Neutrophil (primary cell): Measurements from ENCODE around the gene MYOM3.
"Not testable (repeated sequence)": the region's sequence is repeated elsewhere in the genome, so short reads cannot be mapped to it uniquely, and the experiment has no call there.

Source experiments
- H3K27ac ChIP-seq: fragments of 200-600 bp; sonication (generic); 2 replicates; pipeline ENCODE4 v1.5.1; 2016; ENCODE audit warnings: mild to moderate bottlenecking, moderate library complexity
- H3K27me3 ChIP-seq: fragments of 200-600 bp; sonication (generic); 2 replicates; pipeline ENCODE4 v1.6.0; 2016; ENCODE audit warnings: mild to moderate bottlenecking
- H3K36me3 ChIP-seq: fragments of 200-600 bp; sonication (generic); 2 replicates; pipeline ENCODE4 v1.5.1; 2017
- H3K4me1 ChIP-seq, 2 experiments: fragments of 200-600 bp in 1 of 2; sonication (generic) in 1 of 2; 1 replicate in 1 of 2; 2 replicates in 1 of 2; pipeline versions ENCODE4 v1.5.1 to v1.6.1; 2013 to 2016; ENCODE audit warnings: low read depth in 1 of 2, low read length in 1 of 2, mild to moderate bottlenecking in 1 of 2, moderate library complexity in 1 of 2; ENCODE audit not compliant: control insufficient read depth in 1 of 2, insufficient read depth in 1 of 2
- H3K4me3 ChIP-seq, 2 experiments: fragments of 200-600 bp in 1 of 2; sonication (generic) in 1 of 2; 1 replicate in 1 of 2; 2 replicates in 1 of 2; pipeline ENCODE4 v1.5.1; 2013 to 2016; ENCODE audit warnings: low read depth in 1 of 2, low read length in 1 of 2, mild to moderate bottlenecking in 1 of 2, moderate library complexity in 1 of 2
- H3K9me3 ChIP-seq: fragments of 200-600 bp; sonication (generic); 2 replicates; pipeline ENCODE4 v1.5.1; 2016
- TF ChIP-seq, protein P1 (sequence below): fragments of 200-600 bp; sonication (generic); IDR thresholded peaks from 2 replicates; pipeline ENCODE4 v1.5.1; 2016; ENCODE audit warnings: antibody characterized with exemption

Gene MYOM3

DNA sequence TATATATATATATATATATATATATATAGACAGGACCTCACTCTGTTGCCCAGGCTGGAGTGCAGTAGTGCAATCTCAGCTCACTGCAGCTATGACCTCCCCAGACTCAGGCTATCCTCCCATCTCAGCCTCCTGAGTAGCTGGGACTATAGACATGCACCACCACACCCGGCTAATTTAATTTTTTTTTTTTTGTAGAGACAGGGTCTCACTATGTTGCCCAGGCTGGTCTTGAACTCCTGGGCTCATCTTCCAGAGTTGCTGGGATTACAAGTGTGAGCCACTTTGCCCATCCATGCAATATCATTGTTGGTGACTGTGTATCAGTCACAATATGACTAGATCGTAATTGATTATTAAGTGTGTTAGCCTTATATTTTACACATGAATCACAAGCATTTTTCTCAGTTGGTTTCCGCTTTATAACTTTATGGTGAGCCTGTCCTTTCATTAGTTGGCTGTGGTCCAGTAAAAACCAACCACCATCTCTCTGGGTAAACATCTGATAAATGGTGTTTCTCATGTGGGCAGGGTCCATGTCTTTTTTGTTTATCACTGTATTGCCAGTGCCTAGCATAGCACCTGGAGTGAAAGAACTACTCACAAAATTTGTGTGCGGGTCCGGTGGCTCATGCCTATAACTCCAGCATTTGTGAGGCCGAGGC is 63.6 kb downstream of the MYOM3 start:
- Histone ChIP-seq H3K4me1 (peaks cover 19 to 20% of the 10 kb centered on the region in 2 experiments), H3K4me3 (no peak overlapping the region), H3K9me3 (no peaks in the 10 kb centered on the region), H3K36me3 (no peaks in the 10 kb centered on the region), H3K27ac (no peak overlapping the region), H3K27me3 (no peaks in the 10 kb centered on the region)
- TF ChIP-seq, protein P1, sequence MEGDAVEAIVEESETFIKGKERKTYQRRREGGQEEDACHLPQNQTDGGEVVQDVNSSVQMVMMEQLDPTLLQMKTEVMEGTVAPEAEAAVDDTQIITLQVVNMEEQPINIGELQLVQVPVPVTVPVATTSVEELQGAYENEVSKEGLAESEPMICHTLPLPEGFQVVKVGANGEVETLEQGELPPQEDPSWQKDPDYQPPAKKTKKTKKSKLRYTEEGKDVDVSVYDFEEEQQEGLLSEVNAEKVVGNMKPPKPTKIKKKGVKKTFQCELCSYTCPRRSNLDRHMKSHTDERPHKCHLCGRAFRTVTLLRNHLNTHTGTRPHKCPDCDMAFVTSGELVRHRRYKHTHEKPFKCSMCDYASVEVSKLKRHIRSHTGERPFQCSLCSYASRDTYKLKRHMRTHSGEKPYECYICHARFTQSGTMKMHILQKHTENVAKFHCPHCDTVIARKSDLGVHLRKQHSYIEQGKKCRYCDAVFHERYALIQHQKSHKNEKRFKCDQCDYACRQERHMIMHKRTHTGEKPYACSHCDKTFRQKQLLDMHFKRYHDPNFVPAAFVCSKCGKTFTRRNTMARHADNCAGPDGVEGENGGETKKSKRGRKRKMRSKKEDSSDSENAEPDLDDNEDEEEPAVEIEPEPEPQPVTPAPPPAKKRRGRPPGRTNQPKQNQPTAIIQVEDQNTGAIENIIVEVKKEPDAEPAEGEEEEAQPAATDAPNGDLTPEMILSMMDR = no peak

DNA sequence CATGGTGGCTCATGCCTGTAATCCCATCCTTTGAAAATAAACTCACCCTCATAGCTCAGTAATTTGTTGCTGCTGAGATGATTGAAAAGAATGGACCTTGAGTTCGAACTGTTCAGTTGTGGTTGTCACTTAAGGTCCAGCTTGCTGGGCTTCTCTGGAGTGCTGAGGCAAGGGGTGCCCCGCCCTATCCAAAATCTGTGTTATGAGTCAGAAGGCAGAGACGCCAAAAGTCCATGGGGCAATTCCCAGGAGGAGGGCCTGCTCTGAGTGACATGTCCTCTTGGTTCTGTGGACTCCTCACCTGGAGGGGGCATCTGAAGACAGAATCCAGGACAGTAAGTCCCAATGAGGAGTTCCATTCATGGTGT is 64.8 kb downstream of the MYOM3 start:
- Histone ChIP-seq H3K27ac (no peak overlapping the region), H3K9me3 (no peaks in the 10 kb centered on the region), H3K4me1 (peaks cover 10% of the 10 kb centered on the region in 2 experiments), H3K27me3 (no peaks in the 10 kb centered on the region), H3K36me3 (no peaks in the 10 kb centered on the region), H3K4me3 (no peak overlapping the region)
- TF ChIP-seq, protein P1 = no peak

DNA sequence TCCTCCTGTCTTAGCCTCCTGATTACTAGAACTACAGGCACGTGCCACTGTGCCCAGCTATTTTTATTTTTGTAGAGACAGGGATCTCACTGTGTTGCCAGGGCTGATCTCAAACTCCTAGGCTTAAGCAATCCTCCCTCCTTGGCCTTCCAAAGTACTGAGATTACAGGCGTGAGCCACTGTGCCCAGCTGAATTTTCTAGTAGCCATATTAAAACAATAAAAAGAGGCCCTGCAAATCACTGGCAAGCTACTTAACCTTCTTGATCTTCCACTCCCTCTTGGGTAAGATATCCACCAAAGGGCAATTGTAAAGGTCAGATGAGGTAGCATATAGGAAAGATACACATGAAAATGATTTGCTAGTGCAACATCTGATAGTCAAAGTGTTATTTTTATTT is 66.2 kb downstream of the MYOM3 start:
- no peaks in the 10 kb centered on the region for H3K36me3 ChIP-seq
- H3K27me3 ChIP-seq = no peaks in the 10 kb centered on the region
- H3K4me1 ChIP-seq = no peaks in the 10 kb centered on the region
- no peaks in the 10 kb centered on the region for H3K9me3 ChIP-seq
- H3K27ac ChIP-seq = no peak overlapping the region
- no peak overlapping the region for H3K4me3 ChIP-seq
- TF ChIP-seq, protein P1 = no peak

DNA sequence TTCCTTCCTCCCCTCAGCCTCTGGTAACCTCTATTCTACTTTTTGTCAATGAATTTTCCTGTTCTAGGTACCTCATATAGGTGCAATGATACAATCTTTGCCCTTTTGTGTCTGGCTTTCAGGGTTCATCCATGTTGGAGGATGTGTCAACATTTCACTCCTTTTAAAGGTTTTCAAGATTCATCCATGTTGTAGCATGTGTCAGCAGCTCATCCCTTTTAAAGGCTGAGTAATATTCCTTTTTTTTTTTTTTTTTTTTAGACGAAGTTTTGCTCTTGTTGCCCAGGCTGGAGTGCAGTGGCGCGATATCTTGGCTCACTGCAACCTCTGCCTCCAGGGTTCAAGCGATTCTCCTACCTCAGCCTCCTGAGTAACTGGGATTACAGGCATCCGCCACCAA is 67.3 kb downstream of the MYOM3 start:
- H3K27ac ChIP-seq, H3K4me1 ChIP-seq, H3K27me3 ChIP-seq, H3K9me3 ChIP-seq, H3K36me3 ChIP-seq, H3K4me3 ChIP-seq: not testable (repeated sequence)

DNA sequence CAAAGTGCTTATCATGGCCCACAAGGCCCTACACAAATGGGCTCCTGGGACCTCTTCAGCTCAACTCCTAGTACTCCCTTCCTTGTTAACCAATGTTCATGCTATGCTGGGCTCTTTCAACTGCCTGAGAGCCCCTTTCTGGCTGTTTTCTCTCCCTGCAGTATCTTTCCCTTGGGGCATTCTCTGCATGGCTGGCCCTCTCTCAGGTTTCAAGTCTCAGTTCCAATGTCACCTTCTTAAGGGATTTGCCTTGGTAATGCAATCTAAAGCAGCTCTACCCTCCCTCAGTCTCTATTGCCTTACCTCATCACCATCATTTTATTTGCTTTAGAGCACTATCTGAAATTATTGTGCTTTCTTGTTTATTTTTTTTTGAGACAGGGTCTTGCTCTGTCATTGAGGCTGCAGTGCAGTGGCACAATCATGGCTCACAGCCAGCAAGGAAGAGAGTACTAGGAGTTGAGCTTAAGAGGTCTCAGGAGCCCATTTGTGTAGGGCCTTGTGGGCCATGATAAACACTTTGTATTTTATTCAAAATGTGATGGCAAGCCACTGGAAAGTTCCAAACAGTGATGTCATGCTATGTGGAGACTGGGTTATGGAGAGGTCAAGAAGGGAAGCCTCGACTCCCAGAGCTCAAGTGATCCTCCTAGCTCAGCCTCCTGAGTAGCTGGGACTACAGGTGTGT is 68.4 kb downstream of the MYOM3 start:
- Histone ChIP-seq H3K27ac (no peak overlapping the region), H3K9me3 (no peaks in the 10 kb centered on the region), H3K36me3 (no peaks in the 10 kb centered on the region), H3K4me3 (no peak overlapping the region), H3K27me3 (no peaks in the 10 kb centered on the region), H3K4me1 (no peaks in the 10 kb centered on the region)
- TF ChIP-seq, protein P1 = no peak

DNA sequence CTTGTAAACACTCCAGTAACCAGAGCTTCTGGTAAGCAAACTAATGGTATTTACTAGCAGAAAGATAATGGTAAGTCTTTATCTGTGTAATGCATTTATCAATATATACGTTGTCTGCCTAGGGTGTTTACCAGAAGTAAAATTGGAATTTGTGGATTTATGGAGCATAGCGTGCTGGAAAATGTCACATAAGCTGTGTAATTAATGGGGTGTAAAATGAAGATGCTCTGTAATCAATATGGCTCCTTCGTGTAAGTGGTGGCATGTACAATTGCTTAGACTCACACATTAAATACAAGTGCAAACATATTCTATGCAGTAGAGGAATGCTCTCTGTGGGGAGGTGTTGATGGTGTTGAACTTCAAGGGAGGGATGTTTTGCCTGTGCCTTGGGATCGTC is 69.6 kb downstream of the MYOM3 start:
- no peaks in the 10 kb centered on the region for H3K4me1 ChIP-seq
- TF ChIP-seq, protein P1 = no peak
- no peaks in the 10 kb centered on the region for H3K36me3 ChIP-seq
- no peak overlapping the region for H3K27ac ChIP-seq
- H3K9me3 ChIP-seq = no peaks in the 10 kb centered on the region
- H3K4me3 ChIP-seq = no peak overlapping the region
- H3K27me3 ChIP-seq = no peaks in the 10 kb centered on the region
